Gastrocnemius medialis (tissue), 4 donors: Measurements from ENCODE around the gene BEND4.

Source experiments
- CTCF ChIP-seq, 5 experiments: fragments of 450-650 bp in 3 of 5; fragments of 200-600 bp in 2 of 5; sonication (generic) in 2 of 5; IDR thresholded peaks in 4 of 5; conservative IDR thresholded peaks in 1 of 5; 1 replicate in 4 of 5; 2 replicates in 1 of 5; pipeline ENCODE4 v1.5.1; 2016 to 2019; ENCODE audit warnings: antibody characterized with exemption in 5 of 5, mild to moderate bottlenecking in 3 of 5, moderate library complexity in 3 of 5
- POLR2A ChIP-seq, 2 donors: fragments of 450-650 bp; IDR thresholded peaks; one replicate each; pipeline ENCODE4 v1.6.1; 2017; ENCODE audit warnings: antibody characterized with exemption in 2 of 2, mild to moderate bottlenecking in 2 of 2, moderate library complexity in 2 of 2

DNA sequence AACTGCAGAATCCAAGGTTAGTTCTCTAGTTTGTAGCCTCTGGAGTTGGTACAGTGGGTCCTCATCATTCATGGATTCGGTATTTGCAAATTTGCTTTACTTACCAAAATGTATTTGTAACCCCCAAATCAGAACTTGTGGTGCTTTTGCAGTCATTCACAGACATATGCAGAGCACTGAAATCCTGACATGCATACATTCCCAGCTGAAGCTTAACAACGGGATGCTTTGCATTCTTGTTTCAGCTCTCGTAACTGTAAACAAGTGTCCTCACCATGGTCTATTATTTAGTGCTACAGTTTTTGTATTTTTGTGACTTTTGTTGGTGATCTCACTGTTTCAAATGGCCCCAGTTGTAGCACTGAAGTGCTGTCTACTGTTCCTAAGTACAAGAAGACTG lies 16.1 kb downstream of the BEND4 start:
- TF ChIP-seq CTCF (IDR thresholded peaks at IDR 0.05 in 4 of 5, conservative IDR thresholded peaks at IDR 0.05 in 1 of 5): no peak
- TF ChIP-seq POLR2A (IDR thresholded peaks at IDR 0.05): no peak
